Non-pigmented ciliary epithelial cell (primary cell): ENCODE data around the gene NIPBL.
"Not testable (repeated sequence)": the region's sequence is repeated elsewhere in the genome, so short reads cannot be mapped to it uniquely, and the experiment has no call there.

Experiments used
- DNase-seq: peaks from one replicate; pipeline ENCODE4 v3.0.0-alpha.2; 2010; ENCODE audit warnings: low read depth

The NIPBL gene

DNA sequence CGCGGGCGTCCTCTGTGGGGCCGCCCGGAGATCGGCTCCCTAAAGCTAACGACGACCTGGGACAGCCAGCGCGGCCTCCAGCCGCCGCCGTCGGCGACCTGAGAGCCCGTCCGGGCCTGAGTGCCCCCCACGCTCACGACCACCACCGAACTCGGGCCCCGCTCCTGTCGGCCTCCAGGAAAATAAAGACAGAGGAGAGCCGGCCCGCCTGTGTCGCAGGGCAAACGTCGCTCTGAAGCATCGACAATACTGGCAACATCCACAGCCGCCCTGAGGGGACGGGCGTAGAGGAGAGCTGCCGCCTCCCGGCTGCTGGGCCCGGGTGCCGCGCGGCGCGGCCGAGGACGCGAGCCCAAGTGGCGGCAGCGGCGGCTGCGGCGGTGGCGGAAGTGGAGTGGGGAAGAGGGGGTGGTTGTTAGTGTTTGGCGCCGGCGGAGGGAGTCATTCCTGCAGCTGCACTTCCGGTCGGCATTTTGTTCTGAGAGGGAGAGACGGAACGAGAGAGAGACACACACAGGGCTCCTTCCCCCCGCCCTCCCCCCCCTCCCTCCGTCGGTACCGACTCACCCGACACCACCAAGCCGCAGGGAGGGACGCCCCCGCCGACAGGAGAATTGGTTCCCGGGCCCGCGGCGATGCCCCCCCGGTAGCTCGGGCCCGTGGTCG lies at the start of gene NIPBL:
NIPBL (plus strand) TSS at position 471 of the 666 bp plus-strand sequence. CDS start 76,928 bp downstream, outside the sequence.
- DNase-seq = no peak

DNA sequence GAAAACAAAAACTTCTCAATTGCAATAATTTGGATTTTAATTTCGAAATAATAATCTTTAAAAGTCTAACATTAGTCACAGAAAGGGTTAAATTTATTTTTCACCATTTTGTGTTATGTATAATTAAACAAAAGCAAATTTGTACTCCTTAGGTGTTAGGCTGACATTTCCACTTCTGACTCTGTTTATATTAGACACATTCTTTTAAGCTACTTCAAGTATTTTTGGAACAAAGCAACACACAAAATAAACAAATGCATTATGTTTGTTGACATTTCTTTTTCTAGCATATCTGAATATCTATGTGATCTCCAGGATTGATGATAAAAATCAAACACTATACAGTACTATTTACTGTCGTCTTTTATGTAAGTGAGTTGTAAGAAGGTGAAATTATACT lies 44.3 kb upstream of the NIPBL start:
- no peak for DNase-seq

DNA sequence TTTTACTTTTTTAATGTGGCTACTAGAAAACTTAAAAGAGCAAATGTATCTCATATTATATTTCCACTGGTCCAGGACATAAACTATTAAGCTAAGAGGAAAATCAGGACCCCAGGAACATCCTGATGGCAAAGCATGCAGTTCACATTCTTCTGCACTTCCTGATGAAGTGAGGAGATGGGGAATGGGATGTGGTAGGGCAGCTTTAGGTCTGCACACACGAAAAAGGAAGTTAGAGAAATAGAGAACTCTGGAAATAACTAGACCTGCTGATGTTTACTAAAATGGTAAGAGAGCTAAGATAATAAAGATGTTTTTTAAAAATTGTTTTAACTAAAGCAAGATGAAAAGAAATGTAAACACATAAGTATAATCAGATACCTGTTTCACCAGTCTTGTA lies 39.7 kb upstream of the NIPBL start:
- DNase-seq = no peak

- DNase-seq = no peak
These were observed 36.8 kb upstream of the NIPBL start for GRCh38 chr5:36839489-36840476.

DNA sequence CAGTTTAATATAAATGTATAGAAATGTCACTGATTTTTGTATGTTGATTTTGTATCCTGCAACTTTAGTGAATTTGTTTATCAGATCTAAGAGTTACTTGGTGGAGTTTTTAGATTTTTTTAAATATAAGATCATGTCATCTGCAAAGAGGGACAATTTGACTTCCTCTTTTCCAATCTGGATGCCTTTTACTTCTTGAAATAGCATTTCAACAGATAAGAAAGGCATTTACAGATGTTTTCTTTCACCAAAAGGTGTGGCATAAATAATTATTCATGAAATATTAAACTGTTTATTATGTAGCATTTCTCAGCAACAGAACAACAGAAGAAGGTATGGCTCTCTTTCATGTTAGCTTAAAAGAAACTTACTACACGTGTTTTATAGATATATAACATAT lies 34.9 kb upstream of the NIPBL start:
- no peak for DNase-seq

- no peak for DNase-seq
These were observed 34.5 kb upstream of the NIPBL start for GRCh38 chr5:36842087-36842486.

- DNase-seq = no peak
These were observed 32.3 kb upstream of the NIPBL start for GRCh38 chr5:36844305-36844704.

GRCh38 chr5:36848545-36848944 lies 28.0 kb upstream of the NIPBL start:
- DNase-seq = not testable (repeated sequence)

DNA sequence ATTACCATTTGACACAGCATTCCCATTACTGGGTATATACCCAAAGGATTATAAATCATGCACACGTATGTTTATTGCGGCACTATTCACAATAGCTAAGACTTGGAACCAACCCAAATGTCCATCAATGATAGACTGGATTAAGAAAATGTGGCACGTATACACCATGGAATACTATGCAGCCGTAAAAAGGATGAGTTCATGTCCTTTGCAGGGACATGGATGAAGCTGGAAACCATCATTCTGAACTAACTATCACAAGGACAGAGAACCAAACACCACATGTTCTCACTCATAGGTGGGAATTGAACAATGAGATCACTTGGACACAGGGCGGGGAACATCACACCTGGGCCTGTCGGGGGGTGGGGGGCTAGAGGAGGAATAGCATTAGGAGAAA lies 23.7 kb upstream of the NIPBL start:
- DNase-seq = not testable (repeated sequence)

DNA sequence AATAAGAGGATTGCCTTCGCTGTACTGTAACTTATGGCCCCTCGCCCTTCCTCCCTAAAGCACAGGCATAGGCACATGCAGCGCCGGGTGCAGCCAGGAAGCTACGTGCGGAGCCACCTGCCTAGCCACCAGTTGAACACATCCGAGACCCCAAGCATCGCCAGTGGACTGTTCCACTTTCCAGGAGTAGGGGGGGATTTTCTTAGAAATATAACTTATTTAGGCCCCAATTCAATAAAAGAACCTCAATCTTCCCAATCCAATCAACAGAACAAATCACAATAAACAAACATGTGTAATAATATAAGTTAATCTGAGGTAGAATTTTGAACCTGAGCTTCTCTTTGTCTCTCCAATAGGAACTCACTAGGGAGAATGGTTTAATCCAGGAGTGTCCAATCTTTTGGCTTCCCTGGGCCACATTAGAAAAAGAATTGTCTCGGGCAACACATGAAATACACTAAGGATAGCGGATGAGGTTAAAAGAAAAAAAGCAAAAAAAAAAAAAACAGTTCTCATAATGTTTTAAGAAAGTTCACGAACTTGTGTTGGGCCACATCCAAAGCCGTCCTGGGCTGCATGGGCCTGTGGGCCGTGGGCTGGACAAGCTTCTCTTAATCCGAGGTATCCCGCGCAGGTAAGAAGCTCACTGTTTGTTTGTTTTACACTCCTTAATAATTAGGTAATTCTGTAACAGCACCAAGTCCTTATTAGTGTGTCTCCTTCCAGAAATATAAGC lies 22.0 kb upstream of the NIPBL start:
- DNase-seq = no peak

- no peak for DNase-seq
These were observed 21.5 kb upstream of the NIPBL start for GRCh38 chr5:36855141-36855495.

- no peak for DNase-seq
These were observed 14.7 kb upstream of the NIPBL start for GRCh38 chr5:36861871-36862270.

GRCh38 chr5:36870399-36871040 lies 6.0 kb upstream of the NIPBL start:
- no peak for DNase-seq

- DNase-seq = no peak
These were observed 2.1 kb upstream of the NIPBL start for GRCh38 chr5:36874465-36874864.

DNA sequence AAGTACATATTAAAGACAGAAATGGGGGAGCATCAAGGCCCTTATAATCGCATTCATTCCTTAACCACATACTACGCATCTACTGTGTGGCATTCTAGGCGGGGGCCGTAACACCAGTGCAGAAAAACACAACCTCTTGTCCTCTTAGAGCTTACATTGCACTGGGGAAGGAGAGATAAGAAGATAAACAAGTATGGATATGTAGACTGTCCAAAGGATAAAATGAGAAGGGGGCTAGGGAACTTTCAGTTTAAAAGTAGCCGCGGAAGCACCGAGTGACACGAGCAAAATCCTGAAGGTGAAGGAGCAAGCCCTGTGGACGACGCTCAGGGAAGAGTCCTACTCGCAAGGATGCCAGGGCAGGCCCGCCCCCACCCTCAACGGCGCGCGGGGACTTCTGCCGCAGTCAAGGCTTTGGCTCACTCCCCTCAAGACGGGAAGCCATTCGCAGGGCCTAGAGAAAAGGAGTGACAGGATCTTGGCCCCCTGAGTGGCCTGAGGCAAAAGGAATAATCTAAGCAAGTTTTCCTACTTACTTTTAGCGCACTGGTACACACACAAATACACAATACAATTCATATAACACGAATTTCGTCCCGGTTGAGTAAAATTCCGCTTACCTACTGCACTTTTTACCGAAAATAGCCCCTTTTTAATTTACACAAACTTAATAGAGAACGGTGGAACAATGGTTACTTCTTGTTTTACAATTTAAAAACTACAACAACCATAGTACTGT lies 1.3 kb upstream of the NIPBL start:
- no peak for DNase-seq

DNA sequence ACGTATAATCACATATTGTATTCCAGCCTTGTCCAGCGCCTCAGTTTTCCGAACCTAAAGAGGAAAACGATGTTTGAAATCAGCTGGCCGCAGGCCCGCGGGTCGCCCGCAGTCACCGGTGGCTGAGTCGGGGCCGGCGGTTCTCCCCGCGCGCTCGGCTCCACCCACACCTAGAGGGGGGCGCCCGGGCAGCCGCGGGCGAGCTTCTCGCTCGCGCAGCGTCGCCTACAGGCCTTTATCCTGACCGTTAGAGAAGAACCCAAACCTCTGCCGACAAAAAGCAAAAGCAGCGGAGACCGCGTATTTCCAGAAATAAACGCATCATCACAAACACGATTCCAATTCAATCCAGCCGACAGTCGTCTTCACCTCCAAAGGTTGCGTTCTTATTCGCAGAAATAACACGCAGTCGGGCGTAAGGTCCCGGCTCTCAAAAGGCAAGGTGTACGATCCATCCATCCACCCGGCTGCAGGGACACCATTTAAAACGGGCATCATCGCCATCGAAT lies 725 bp upstream of the NIPBL start:
- no peak for DNase-seq

GRCh38 chr5:36876965-36877666 lies 547 bp downstream of the NIPBL start:
- no peak for DNase-seq

GRCh38 chr5:36877667-36878391 lies 1.3 kb downstream of the NIPBL start:
- DNase-seq = no peak

- no peak for DNase-seq
These were observed 2.0 kb downstream of the NIPBL start for GRCh38 chr5:36878392-36879082.
